Vagina (tissue), 2 donors: Measurements from ENCODE around the gene IRF2BPL.

Experiments
- POLR2A ChIP-seq, 2 donors: fragments of 450-650 bp; IDR thresholded peaks; one replicate each; pipeline ENCODE4 v1.6.1; 2017; ENCODE audit warnings: antibody characterized with exemption in 2 of 2, mild to moderate bottlenecking in 2 of 2, moderate library complexity in 2 of 2
- TF ChIP-seq, protein P1 (sequence below), 3 experiments: fragments of 450-650 bp in 2 of 3; fragments of 200-600 bp in 1 of 3; sonication (generic) in 1 of 3; IDR thresholded peaks; one replicate each; pipeline ENCODE4 v1.5.1; 2017 to 2019; ENCODE audit warnings: antibody characterized with exemption in 3 of 3, mild to moderate bottlenecking in 2 of 3, moderate library complexity in 2 of 3

DNA sequence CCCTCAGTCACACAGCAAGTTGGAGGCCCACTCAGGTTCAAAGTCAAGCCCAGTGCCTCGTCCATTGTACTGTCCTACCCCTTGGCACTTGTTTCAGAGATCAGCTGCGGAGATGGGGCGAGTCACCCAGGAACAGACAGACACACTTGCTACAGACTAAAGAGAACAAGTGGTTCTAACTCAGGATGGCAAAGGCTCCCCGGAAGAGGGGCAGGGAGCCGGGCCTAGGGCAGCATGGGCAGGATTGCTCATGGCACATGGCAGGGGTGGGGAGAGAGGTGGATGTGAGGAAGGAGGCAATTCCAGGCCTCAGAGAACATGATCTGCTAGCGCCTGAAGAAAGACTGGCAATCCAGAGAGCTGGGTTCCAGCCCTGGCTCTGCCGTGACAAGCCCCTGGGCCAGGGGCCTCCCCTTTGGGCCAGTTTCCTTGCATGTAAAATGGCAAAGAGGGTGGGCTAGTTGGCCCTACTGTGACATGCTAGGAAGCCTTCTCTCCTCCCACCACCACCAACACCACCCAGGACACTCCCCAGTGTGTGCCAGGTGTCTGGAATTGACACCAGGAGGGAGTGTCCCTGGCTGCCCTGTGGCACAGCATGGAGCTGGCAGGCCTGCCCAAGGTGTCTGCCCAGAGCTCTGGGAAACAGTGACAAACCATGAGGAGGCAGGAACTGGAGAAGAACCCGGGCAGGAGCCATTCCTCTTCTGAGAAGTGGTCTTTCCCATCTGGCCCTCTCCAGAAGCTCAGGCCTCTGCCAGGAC lies 24.0 kb upstream of the IRF2BPL start:
- TF ChIP-seq, protein P1, sequence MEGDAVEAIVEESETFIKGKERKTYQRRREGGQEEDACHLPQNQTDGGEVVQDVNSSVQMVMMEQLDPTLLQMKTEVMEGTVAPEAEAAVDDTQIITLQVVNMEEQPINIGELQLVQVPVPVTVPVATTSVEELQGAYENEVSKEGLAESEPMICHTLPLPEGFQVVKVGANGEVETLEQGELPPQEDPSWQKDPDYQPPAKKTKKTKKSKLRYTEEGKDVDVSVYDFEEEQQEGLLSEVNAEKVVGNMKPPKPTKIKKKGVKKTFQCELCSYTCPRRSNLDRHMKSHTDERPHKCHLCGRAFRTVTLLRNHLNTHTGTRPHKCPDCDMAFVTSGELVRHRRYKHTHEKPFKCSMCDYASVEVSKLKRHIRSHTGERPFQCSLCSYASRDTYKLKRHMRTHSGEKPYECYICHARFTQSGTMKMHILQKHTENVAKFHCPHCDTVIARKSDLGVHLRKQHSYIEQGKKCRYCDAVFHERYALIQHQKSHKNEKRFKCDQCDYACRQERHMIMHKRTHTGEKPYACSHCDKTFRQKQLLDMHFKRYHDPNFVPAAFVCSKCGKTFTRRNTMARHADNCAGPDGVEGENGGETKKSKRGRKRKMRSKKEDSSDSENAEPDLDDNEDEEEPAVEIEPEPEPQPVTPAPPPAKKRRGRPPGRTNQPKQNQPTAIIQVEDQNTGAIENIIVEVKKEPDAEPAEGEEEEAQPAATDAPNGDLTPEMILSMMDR (IDR thresholded peaks at IDR 0.05): no peak
- no peak for TF ChIP-seq POLR2A (IDR thresholded peaks at IDR 0.05)
